Measurements from ENCODE around the gene FLT1.

DNA sequence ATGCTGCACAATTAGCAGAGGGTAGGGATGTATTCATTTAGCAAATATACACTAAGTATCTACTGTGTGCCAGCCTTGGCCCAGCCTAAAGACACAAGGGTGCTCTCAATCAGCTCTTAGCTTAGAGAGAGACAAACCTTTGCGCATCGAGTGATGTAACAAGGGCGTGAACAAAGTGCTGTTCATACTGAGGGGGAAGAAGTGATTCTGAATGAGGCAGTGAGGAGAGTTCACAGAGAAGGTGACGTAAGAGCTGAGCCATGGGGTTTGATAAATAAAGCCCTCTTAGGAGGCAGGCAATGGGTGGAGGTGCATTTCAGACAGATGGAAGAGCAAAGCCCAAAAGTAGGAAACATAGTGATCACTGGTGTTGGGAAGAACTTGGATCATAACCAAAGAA is 68.5 kb downstream of the FLT1 start:
- TF ChIP-seq, protein P1, sequence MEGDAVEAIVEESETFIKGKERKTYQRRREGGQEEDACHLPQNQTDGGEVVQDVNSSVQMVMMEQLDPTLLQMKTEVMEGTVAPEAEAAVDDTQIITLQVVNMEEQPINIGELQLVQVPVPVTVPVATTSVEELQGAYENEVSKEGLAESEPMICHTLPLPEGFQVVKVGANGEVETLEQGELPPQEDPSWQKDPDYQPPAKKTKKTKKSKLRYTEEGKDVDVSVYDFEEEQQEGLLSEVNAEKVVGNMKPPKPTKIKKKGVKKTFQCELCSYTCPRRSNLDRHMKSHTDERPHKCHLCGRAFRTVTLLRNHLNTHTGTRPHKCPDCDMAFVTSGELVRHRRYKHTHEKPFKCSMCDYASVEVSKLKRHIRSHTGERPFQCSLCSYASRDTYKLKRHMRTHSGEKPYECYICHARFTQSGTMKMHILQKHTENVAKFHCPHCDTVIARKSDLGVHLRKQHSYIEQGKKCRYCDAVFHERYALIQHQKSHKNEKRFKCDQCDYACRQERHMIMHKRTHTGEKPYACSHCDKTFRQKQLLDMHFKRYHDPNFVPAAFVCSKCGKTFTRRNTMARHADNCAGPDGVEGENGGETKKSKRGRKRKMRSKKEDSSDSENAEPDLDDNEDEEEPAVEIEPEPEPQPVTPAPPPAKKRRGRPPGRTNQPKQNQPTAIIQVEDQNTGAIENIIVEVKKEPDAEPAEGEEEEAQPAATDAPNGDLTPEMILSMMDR (conservative IDR thresholded peaks at IDR 0.05) = no peak
- TF ChIP-seq EZH2 (IDR thresholded peaks at IDR 0.05; ENCODE audit: low read depth) = no peak
